GM12873 (cell line): Measurements from ENCODE around the gene ASL.

Experiments
- TF ChIP-seq, protein P1 (sequence below): IDR thresholded peaks from 2 replicates; pipeline ENCODE4 v1.5.1; 2012; ENCODE audit warnings: low read depth, mild to moderate bottlenecking, moderate library complexity, low read length, control low read depth; ENCODE audit not compliant: insufficient read depth; ENCODE audit errors: missing control alignments

ASL gene

DNA sequence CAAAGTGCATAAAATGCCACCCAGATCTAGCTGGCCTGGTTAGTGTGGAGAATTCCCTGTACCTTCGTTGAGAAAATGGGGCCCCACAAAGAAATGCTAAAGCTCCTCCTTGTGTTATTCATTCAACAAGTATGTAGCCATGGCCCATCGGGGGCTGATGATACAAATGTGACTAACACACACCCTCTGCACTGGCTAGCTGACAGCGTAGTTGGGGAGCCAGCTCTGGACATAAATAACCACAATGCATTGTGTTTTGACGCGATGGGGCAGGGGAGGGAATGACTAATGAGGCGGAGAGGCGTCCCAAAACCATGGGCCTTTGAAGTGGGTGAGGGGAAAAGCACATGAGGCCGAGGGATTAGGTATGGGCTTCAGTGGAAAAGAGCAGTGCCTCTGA, 28.2 kb upstream of the ASL start:
- TF ChIP-seq, protein P1, sequence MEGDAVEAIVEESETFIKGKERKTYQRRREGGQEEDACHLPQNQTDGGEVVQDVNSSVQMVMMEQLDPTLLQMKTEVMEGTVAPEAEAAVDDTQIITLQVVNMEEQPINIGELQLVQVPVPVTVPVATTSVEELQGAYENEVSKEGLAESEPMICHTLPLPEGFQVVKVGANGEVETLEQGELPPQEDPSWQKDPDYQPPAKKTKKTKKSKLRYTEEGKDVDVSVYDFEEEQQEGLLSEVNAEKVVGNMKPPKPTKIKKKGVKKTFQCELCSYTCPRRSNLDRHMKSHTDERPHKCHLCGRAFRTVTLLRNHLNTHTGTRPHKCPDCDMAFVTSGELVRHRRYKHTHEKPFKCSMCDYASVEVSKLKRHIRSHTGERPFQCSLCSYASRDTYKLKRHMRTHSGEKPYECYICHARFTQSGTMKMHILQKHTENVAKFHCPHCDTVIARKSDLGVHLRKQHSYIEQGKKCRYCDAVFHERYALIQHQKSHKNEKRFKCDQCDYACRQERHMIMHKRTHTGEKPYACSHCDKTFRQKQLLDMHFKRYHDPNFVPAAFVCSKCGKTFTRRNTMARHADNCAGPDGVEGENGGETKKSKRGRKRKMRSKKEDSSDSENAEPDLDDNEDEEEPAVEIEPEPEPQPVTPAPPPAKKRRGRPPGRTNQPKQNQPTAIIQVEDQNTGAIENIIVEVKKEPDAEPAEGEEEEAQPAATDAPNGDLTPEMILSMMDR = no peak

DNA sequence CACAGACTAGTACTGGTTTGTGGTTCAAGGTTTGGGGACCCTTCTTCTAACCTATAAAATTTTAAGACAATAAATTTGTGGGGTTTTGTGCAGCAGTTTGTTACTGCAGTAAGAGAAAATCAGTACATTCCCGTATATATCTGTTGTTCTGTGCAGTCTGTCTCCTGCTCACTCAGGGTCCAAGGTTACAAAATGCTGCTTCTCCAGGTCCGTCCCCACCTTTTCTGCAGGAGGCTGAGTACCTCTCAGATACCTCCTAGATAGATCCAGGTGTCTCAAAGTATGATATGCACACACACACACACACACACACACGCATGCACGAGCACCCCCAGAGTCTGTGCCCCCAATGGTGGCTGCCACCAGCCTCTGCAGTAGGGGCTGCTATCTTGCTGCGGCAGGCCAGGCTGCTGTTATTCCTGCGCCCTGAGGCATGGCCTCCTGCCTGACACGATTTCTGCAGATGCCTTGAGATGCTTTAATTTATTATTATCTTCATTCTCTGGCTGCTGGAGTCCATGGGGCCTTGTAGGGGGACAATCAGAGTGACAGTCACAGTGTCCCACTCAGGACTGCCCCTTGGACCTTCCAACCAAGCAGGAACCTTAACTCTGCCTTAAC, 25.2 kb upstream of the ASL start:
- TF ChIP-seq, protein P1 = no peak

DNA sequence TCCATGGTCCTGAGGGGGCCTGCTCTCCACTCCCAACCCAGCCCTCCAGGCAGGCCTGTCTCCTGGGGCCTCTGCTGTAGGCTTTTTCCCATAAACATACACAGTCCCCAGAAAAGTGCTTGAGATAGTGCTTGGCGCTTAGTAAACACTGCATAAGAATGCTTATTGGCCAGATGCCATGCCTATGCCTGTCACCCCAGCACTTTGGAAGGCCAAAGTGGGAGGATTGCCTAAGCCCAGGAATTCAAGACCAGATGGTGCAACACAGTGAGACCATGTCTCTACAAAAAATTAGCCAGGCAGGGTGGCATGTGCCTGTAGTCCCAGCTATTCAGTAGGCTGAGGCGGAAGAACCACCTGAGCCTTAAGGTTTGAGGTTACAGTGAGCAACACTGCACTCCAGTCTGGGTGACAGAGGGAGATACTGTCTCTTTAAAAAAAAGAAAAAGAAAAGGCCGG, 24.6 kb upstream of the ASL start:
- TF ChIP-seq, protein P1 = no peak

DNA sequence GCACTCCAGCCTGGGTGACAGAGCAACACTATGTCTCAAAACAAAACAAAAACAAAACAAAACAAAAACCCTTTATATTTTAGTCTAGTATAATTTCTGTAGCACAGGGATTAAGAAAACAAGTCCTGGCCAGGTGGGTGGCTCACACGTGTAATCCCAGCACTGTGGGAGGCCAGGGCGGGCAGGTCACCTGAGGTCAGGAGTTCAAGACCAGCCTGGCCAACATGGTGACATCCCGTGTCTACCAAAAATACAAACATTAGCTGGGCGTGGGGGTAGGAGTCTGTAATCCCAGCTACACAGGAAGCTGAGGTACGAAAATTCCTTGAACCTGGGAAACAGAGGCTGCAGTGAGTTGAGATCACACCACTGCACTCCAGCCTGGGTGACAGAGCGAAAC, 23.2 kb upstream of the ASL start:
- TF ChIP-seq, protein P1 = no peak

DNA sequence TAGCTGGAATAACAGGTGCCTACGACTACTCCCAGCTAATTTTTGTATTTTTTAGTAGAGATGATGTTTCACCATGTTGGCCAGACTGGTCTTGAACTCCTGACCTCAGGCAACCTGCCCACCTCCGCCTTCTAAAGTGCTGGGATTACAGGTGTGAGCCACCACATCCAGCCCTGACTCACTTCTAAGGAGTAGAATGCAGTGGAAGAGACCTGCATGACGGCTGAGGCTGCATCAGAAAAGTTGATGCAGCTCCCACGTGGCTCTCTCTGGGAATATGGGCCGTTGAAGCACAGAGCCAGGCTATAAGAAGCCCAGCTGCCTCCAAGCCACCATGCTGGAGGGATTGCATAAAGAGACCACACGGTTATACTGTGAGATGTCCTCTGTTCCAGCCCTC, 21.6 kb upstream of the ASL start:
- TF ChIP-seq, protein P1 = no peak

DNA sequence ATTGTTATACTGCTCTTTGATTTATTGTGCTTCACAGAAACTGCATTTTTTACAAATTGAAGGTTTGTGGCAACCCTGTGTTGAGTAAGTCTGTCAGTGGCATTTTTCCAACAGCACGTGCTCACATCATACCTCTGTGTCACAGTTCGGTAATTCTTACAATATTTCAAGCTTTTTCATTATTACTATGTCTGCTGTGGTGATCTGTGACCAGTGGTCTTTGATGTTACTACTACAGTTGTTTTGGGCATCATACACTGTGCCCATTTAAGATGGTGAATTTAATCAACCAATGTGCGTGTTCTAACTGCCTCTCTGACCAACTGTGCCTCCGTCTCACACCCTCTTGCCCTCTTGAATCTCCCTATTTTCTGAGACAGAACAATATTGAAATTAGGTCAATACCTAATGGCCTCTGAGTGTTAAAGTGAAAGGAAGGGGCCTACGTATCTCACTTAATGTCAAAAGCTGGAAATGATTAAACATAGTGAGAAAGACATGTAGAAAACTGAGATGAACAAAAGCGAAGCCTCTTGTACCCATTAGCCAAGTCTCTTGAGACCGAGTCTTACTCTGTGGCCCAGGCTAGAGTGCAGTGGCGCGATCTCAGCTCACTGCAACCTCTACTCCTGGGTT, 20.2 kb upstream of the ASL start:
- TF ChIP-seq, protein P1 = no peak

DNA sequence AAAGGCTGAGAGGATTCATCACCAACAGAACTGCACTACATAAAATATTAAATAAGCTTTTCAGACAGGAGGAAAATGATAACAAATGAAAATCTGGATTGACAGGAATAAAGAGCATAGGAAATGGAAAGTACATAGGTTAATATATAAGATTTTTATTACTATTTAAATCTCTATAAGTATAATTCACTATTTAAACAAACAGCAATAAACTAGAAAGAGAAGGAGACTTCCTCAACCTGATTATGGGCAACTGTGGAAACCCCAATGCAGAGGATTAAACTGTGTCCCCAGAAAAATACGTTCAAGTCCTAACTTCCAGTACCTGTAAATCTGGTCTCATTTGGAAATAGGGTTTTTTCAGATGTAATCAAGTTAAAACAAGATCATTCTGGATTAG, 14.8 kb upstream of the ASL start:
- TF ChIP-seq, protein P1 = no peak
